A549 treated with CORT108297 at 1 μM for 4 hours (cell line): Measurements from ENCODE around the gene PRXL2B. TPM values are rescaled to one million over a fixed set of nuclear protein-coding genes. Genes with fewer than 3 reads are reported as not detected.

ENCODE experiments used
- total RNA-seq: library from RNA; stranded (reverse); fragments of 200-300 nt; extraction: Qiagen RNA extraction; gene quantifications from 5 replicates; pipeline ENCODE4 v1.2.3, GENCODE V29; 2022

Gene PRXL2B
- total RNA-seq, result 17.3 to 26.0 TPM (median 22.0 TPM) in 5 replicates

GRCh38 chr1:2586154-2587070 is at the start of gene PRXL2B:
Gene PRXL2B (plus strand): TSS chr1:2586777. CDS start chr1:2586886, 109 bp downstream.

GRCh38 chr1:2556277-2556677 is 30.3 kb upstream of the PRXL2B start, which contains the start of gene TNFRSF14:
Gene TNFRSF14 (plus strand): TSS chr1:2556371. CDS start chr1:2556665, 294 bp downstream.

GRCh38 chr1:2632561-2633361 is 46.2 kb downstream of the PRXL2B start, which contains the start of gene MMEL1:
Gene MMEL1 (minus strand): TSS chr1:2633016. CDS start chr1:2629484, 3,532 bp downstream.

Other genes with a start within 250 kb of the PRXL2B start
- gene MORN1, start 195.2 kb upstream of the PRXL2B start, total RNA-seq, result 5.7 to 7.3 TPM (median 6.6 TPM) in 5 replicates
- 96.2 to 125 TPM (median 119 TPM) in 5 replicates for gene RER1, start 194.9 kb upstream of the PRXL2B start, total RNA-seq
- gene PEX10, start 174.2 kb upstream of the PRXL2B start, total RNA-seq, result 18.3 to 25.1 TPM (median 23.5 TPM) in 5 replicates
- gene PLCH2, start 110.5 kb upstream of the PRXL2B start, total RNA-seq, result 0.16 to 0.33 TPM (median 0.28 TPM) in 5 replicates
- gene PANK4, start 60.2 kb upstream of the PRXL2B start, total RNA-seq, result 9.4 to 14.0 TPM (median 12.1 TPM) in 5 replicates
- gene HES5, start 56.5 kb upstream of the PRXL2B start, total RNA-seq, result not detected in 5 replicates
- 0.09 to 0.35 TPM (median 0.16 TPM) in 5 replicates for gene TNFRSF14, start 30.4 kb upstream of the PRXL2B start, total RNA-seq
- 0.18 TPM in 1 of 5 replicates, not detected in the others for gene MMEL1, start 46.2 kb downstream of the PRXL2B start, total RNA-seq
- 0.02 to 0.06 TPM (median 0.04 TPM) in 5 replicates for gene TTC34, start 214.9 kb downstream of the PRXL2B start, total RNA-seq